NOMO-1 treated with dmso at 0.1 percent for 144 hours (cell line): Measurements from ENCODE around the gene ANK3.

Source experiments
- DNase-seq: peaks from one replicate; lab custom pipeline; 2025; ENCODE audit not compliant: unreplicated experiment; lab: John Stamatoyannopoulos, UW

The ANK3 gene

GRCh38 chr10:60237977-60238758 lies 151.5 kb downstream of the ANK3 start:
- peak; percentile 29 for DNase-seq

- peak; percentile 93 for DNase-seq
Measured at GRCh38 chr10:60236869-60237524, 152.7 kb downstream of the ANK3 start.

GRCh38 chr10:60235001-60235400 lies 154.7 kb downstream of the ANK3 start:
- no peak for DNase-seq

GRCh38 chr10:60234551-60234950 lies 155.1 kb downstream of the ANK3 start:
- DNase-seq, result no peak

- no peak for DNase-seq
Measured at GRCh38 chr10:60230892-60231291, 158.8 kb downstream of the ANK3 start.

- DNase-seq, result no peak
Measured at GRCh38 chr10:60224066-60224705, 165.5 kb downstream of the ANK3 start.

- DNase-seq, result no peak
Measured at GRCh38 chr10:60222047-60222446, 167.6 kb downstream of the ANK3 start.

GRCh38 chr10:60212195-60212594 lies 177.5 kb downstream of the ANK3 start:
- no peak for DNase-seq

- no peak for DNase-seq
Measured at GRCh38 chr10:60209874-60210570, 179.7 kb downstream of the ANK3 start.

GRCh38 chr10:60208676-60209269 lies 180.9 kb downstream of the ANK3 start:
- no peak for DNase-seq

GRCh38 chr10:60207894-60208293 lies 181.8 kb downstream of the ANK3 start:
- no peak for DNase-seq

GRCh38 chr10:60206735-60207134 lies 182.9 kb downstream of the ANK3 start:
- no peak for DNase-seq

GRCh38 chr10:60205741-60206140 lies 183.9 kb downstream of the ANK3 start:
- no peak for DNase-seq

GRCh38 chr10:60203993-60204618 lies 185.6 kb downstream of the ANK3 start:
- peak; percentile 3 for DNase-seq

- DNase-seq, result no peak
Measured at GRCh38 chr10:60200682-60201053, 189.0 kb downstream of the ANK3 start.

GRCh38 chr10:60200012-60200681 lies 189.5 kb downstream of the ANK3 start:
- DNase-seq, result no peak

- no peak for DNase-seq
Measured at GRCh38 chr10:60197206-60197605, 192.5 kb downstream of the ANK3 start.

- no peak for DNase-seq
Measured at GRCh38 chr10:60194421-60194820, 195.3 kb downstream of the ANK3 start.

- no peak for DNase-seq
Measured at GRCh38 chr10:60192946-60193345, 196.7 kb downstream of the ANK3 start.

GRCh38 chr10:60189861-60190475 lies 199.7 kb downstream of the ANK3 start:
- DNase-seq, result no peak
